HG02943 (cell line): Measurements from ENCODE around the gene FAT1.

Source experiments
- ATAC-seq: cut with Tn5 transposase; IDR thresholded peaks from one replicate; pipeline ENCODE4 v1.9.1; 2021; ENCODE audit warnings: mild to moderate bottlenecking, low read depth, moderate library complexity; ENCODE audit not compliant: unreplicated experiment

Gene FAT1

GRCh38 chr4:186588503-186588902 is 135.2 kb downstream of the FAT1 start:
- ATAC-seq: no peak

GRCh38 chr4:186587416-186588018 is 136.1 kb downstream of the FAT1 start:
- no peak for ATAC-seq

GRCh38 chr4:186586205-186586604 is 137.5 kb downstream of the FAT1 start:
- ATAC-seq: no peak

GRCh38 chr4:186584912-186585311 is 138.7 kb downstream of the FAT1 start:
- ATAC-seq: no peak

- ATAC-seq: no peak
These were observed 142.2 kb downstream of the FAT1 start for GRCh38 chr4:186581421-186581820.

GRCh38 chr4:186580669-186581068 is 143.0 kb downstream of the FAT1 start:
- ATAC-seq: no peak

GRCh38 chr4:186570193-186570996 is 153.3 kb downstream of the FAT1 start:
- ATAC-seq: no peak

GRCh38 chr4:186569533-186570192 is 154.0 kb downstream of the FAT1 start:
- no peak for ATAC-seq

GRCh38 chr4:186566068-186566467 is 157.6 kb downstream of the FAT1 start:
- no peak for ATAC-seq

GRCh38 chr4:186563761-186564160 is 159.9 kb downstream of the FAT1 start:
- ATAC-seq: no peak

- no peak for ATAC-seq
These were observed 161.9 kb downstream of the FAT1 start for GRCh38 chr4:186561748-186562147.

GRCh38 chr4:186560647-186561046 is 163.0 kb downstream of the FAT1 start:
- ATAC-seq: no peak

GRCh38 chr4:186557486-186557885 is 166.2 kb downstream of the FAT1 start:
- ATAC-seq: no peak

GRCh38 chr4:186557061-186557460 is 166.6 kb downstream of the FAT1 start:
- ATAC-seq: no peak

- ATAC-seq: no peak
These were observed 168.5 kb downstream of the FAT1 start, which contains the start of gene MTNR1A for GRCh38 chr4:186554914-186555827. Gene MTNR1A (minus strand): TSS chr4:186555567. CDS start chr4:186555365, 202 bp downstream.

- ATAC-seq: no peak
These were observed 169.1 kb downstream of the FAT1 start for GRCh38 chr4:186554539-186554913.

GRCh38 chr4:186553717-186554116 is 169.9 kb downstream of the FAT1 start:
- no peak for ATAC-seq

GRCh38 chr4:186551849-186552248 is 171.8 kb downstream of the FAT1 start:
- ATAC-seq: no peak

- ATAC-seq: no peak
These were observed 178.2 kb downstream of the FAT1 start for GRCh38 chr4:186545436-186545835.

- no peak for ATAC-seq
These were observed 180.4 kb downstream of the FAT1 start for GRCh38 chr4:186543206-186543605.
